Activated CD8-positive, alpha-beta T cell treated with anti-CD3 and anti-CD28 coated beads for 36 hours (primary cell): Measurements from ENCODE around the gene AGBL3. TPM values are rescaled to one million over a fixed set of nuclear protein-coding genes. Genes with fewer than 3 reads are reported as not detected.
"Not testable (repeated sequence)": the region's sequence is repeated elsewhere in the genome, so short reads cannot be mapped to it uniquely, and the experiment has no call there.

Source experiments
- ATAC-seq: fragments of 200-7000 bp; cut with Tn5 transposase; one replicate; pipeline ENCODE4 v1.10.0; 2021; ENCODE audit warnings: mild to moderate bottlenecking, moderate library complexity
- CTCF ChIA-PET: fragments of 350-600 bp; sonication (Branson Sonifier 250); formaldehyde crosslinking; loops from one replicate; lab custom pipeline; 2021; ENCODE audit warnings: antibody characterized with exemption; lab: Charles Lee
- POLR2A ChIA-PET: fragments of 350-600 bp; sonication (Branson Sonifier 250); formaldehyde crosslinking; loops from one replicate; lab custom pipeline; 2021; ENCODE audit warnings: antibody characterized with exemption; lab: Charles Lee
- DNase-seq: peaks from one replicate; pipeline ENCODE4 v3.0.0-alpha.2; 2020
- H3K27ac Mint-ChIP-seq: one replicate; pipeline ENCODE4 v1.8.0; 2021; ENCODE audit warnings: mild to moderate bottlenecking, mixed read lengths
- H3K27me3 Mint-ChIP-seq: one replicate; pipeline ENCODE4 v1.8.0; 2021; ENCODE audit warnings: mixed read lengths
- H3K36me3 Mint-ChIP-seq: one replicate; pipeline ENCODE4 v1.8.0; 2021; ENCODE audit warnings: low read depth, mixed read lengths
- H3K4me1 Mint-ChIP-seq: one replicate; pipeline ENCODE4 v1.8.0; 2021; ENCODE audit warnings: low read depth, mixed read lengths
- H3K4me3 Mint-ChIP-seq: one replicate; pipeline ENCODE4 v1.8.0; 2021; ENCODE audit warnings: mild to moderate bottlenecking, moderate library complexity, mixed read lengths
- H3K9me3 Mint-ChIP-seq: one replicate; pipeline ENCODE4 v1.8.0; 2021; ENCODE audit warnings: mixed read lengths
- CTCF ChIP-seq: fragments of 200-600 bp; IDR thresholded peaks from one replicate; pipeline ENCODE4 v1.8.0; 2022; ENCODE audit warnings: antibody characterized with exemption, mild to moderate bottlenecking
- intact Hi-C: fragments of 100-400 bp; cut with micrococcal nuclease; formaldehyde crosslinking; loops from one replicate; pipeline ENCODE4 v1.10.0; 2022
- total RNA-seq, 2 experiments: library from RNA; stranded (reverse); gene quantifications; one replicate each; pipeline ENCODE4 v1.2.3, GENCODE V29; 2021

AGBL3 gene
- total RNA-seq, 2 experiments from 2014 or later, result 2.7 to 2.9 TPM

DNA sequence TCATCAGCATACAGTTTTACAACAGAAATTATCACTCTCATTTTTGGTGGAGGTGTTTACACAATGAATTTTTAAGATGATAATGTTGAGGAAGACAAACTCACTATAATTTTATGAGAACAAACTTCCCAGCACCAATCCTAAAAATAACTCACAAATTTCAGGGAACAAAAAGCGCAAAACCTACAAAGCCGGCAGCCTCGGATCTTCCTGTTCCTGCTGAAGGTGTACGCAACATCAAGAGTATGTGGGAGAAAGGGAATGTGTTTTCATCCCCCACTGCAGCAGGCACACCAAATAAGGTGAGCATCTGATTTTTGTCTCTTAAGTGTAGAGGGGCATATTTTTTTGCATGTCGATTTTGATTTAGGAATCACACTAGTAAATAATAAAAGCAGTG is 26.5 kb upstream of the AGBL3 start:
- Mint-ChIP-seq H3K27ac (no peak overlapping the region), H3K4me1 (no peaks in the 10 kb centered on the region), H3K4me3 (no peak overlapping the region), H3K27me3 (peaks cover 2% of the 10 kb centered on the region), H3K9me3 (no peaks in the 10 kb centered on the region), H3K36me3 (no peaks in the 10 kb centered on the region)
- ChIA-PET CTCF (interaction anchor here (0.7 to 1.5 kb wide), 3 partner anchors 28 to 490 kb away, joined by 3 read pairs; no protein-coding TSS in a partner anchor), POLR2A (no interaction called here)
- intact Hi-C loops, result loop anchor here (10.0 kb wide), 2 partner anchors 265 to 525 kb away; no protein-coding TSS in a partner anchor
- TF ChIP-seq CTCF, result no peak
- DNase-seq, result no peak
- ATAC-seq, result no peak

DNA sequence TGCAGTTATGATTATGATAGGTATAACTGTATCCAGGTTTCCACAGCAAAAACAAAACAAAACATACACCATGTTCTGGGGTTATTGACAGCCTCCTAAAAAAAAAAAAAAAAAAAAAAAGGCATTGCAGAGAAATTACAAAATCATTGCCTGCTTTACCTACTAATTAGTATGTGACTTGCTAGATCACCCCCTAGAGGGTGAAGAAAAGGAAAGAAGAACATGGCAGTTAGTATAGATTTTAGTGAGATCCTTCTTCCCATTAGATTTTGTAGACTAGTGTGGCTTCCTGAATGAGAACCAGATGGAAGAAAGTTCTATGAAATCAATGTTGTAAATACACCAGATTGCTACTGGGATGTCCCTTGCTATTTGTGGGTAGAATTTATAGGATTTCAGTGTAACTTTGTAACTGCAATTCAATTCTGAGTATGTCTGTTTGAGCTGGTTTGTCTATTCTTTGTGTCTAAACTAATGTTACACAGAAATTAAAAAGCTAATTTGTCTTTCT is 24.0 kb upstream of the AGBL3 start:
- ChIA-PET CTCF (interaction anchor here (1.1 to 1.5 kb wide), 2 partner anchors 25 to 169 kb away, joined by 3 to 7 read pairs; partner anchors contain the start of gene AGBL3), POLR2A (no interaction called here)
- no peak overlapping the region for H3K4me3 Mint-ChIP-seq
- peaks cover 3% of the 10 kb centered on the region for H3K4me1 Mint-ChIP-seq
- DNase-seq (no peak), ATAC-seq (no peak)
- H3K9me3 Mint-ChIP-seq, result no peaks in the 10 kb centered on the region
- no peak overlapping the region for H3K27ac Mint-ChIP-seq
- H3K36me3 Mint-ChIP-seq, result no peaks in the 10 kb centered on the region
- intact Hi-C loops, result no loop called here
- TF ChIP-seq CTCF, result no peak
- H3K27me3 Mint-ChIP-seq, result peaks cover 2% of the 10 kb centered on the region

- Mint-ChIP-seq H3K4me3 (no peak overlapping the region), H3K27me3 (peaks cover 2% of the 10 kb centered on the region), H3K36me3 (no peaks in the 10 kb centered on the region), H3K27ac (no peak overlapping the region), H3K4me1 (peaks cover 5% of the 10 kb centered on the region), H3K9me3 (no peaks in the 10 kb centered on the region)
- ATAC-seq (no peak), DNase-seq (no peak)
- no peak for TF ChIP-seq CTCF
- POLR2A ChIA-PET, result no interaction called here
- CTCF ChIA-PET, result interaction anchor here (0.6 to 1.5 kb wide), 3 partner anchors 24 to 174 kb away, joined by 3 to 7 read pairs (median 5); partner anchors contain the start of gene AGBL3
- intact Hi-C loops, result no loop called here
Observed at GRCh38 chr7:134963036-134963435, 23.3 kb upstream of the AGBL3 start.

GRCh38 chr7:134966691-134967090 is 19.6 kb upstream of the AGBL3 start:
- Mint-ChIP-seq H3K9me3 (no peaks in the 10 kb centered on the region), H3K4me1 (peaks cover 5% of the 10 kb centered on the region), H3K4me3 (no peak overlapping the region), H3K27ac (no peak overlapping the region), H3K36me3 (no peaks in the 10 kb centered on the region), H3K27me3 (peaks cover 2% of the 10 kb centered on the region)
- ChIA-PET CTCF (interaction anchor here (0.9 kb wide), 1 partner anchor 20 kb away, joined by 4 read pairs; the partner anchor contains the start of gene AGBL3), POLR2A (no interaction called here)
- no peak for DNase-seq
- intact Hi-C loops, result no loop called here
- no peak for TF ChIP-seq CTCF
- ATAC-seq, result no peak

GRCh38 chr7:134968110-134968509 is 18.2 kb upstream of the AGBL3 start:
- ChIA-PET CTCF (interaction anchor here (1.4 kb wide), 1 partner anchor 15 kb away, joined by 4 read pairs; no protein-coding TSS in a partner anchor), POLR2A (no interaction called here)
- DNase-seq, result no peak
- Mint-ChIP-seq H3K27me3 (peaks cover 2% of the 10 kb centered on the region), H3K4me3 (no peak overlapping the region), H3K9me3 (no peaks in the 10 kb centered on the region), H3K4me1 (peaks cover 5% of the 10 kb centered on the region), H3K27ac (no peak overlapping the region), H3K36me3 (no peaks in the 10 kb centered on the region)
- ATAC-seq, result no peak
- TF ChIP-seq CTCF, result no peak
- intact Hi-C loops, result no loop called here

- POLR2A ChIA-PET, H3K27me3 Mint-ChIP-seq, H3K27ac Mint-ChIP-seq, DNase-seq, H3K9me3 Mint-ChIP-seq, H3K4me3 Mint-ChIP-seq, intact Hi-C loops, H3K36me3 Mint-ChIP-seq, ATAC-seq, CTCF ChIA-PET: not testable (repeated sequence)
- peaks cover 14% of the 10 kb centered on the region for H3K4me1 Mint-ChIP-seq
Observed at GRCh38 chr7:134981645-134982044, 4.7 kb upstream of the AGBL3 start.
